GOT3 (cell line): ENCODE measurements around the gene FOXP1.
"Not testable (repeated sequence)": the region's sequence is repeated elsewhere in the genome, so short reads cannot be mapped to it uniquely, and the experiment has no call there.

Experiments
- DNase-seq: peaks from one replicate; lab custom pipeline; 2025; ENCODE audit warnings: mixed read lengths; lab: John Stamatoyannopoulos, UW

Gene FOXP1

DNA sequence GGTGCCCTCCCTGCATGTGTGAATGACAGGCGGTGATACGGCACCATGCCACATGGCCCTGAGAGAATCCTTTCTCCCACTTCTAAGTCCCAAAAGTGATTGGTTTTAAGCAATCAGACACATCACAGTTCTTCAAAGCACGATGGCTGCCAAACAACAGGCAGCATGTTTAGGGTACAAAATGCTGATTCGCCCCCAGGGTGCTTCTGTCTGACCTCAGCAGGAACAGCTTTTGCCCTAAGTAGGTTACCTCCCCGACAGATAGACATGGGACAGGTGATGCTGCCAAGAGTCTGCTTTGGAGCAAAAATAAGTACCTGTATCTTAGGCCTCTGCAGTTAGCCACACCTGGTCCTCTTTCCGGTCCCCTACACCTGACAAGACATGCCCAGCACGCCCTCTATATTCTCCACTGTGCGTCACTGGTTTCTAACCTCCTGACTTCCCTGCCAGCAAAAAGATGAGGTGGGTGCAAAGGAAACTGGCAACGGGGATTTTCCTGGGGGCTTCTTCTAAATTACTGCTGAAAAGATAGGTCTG, 549.8 kb downstream of the FOXP1 start:
- DNase-seq = no peak

DNA sequence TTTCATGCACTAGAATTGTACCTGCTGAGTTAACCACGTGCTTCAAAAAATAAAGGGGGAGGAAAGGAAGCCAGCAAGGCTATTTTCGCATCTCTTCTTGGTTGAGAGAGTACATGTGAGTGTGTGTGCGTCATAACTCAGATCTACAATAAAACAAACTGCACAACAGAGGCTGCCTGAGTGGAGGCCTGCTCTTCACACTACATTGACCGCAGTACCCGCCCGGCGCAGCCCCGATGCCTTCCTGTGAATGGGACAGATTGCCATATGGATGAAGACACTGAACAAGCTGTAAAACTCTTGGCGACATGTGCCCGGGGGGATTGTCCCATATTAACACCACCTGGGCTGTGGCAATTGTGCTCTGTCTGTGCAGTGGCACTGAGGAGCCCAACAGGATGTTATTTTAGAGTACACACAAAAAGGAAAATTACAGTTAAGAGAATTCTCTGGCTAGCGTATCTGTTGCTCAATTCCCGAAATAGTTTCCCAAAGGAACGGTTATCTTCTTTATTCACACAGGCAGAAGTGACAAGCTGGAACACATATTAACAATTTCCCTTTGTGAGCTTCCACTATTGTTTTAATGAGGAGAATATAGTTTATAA, 551.5 kb downstream of the FOXP1 start:
- no peak for DNase-seq

DNA sequence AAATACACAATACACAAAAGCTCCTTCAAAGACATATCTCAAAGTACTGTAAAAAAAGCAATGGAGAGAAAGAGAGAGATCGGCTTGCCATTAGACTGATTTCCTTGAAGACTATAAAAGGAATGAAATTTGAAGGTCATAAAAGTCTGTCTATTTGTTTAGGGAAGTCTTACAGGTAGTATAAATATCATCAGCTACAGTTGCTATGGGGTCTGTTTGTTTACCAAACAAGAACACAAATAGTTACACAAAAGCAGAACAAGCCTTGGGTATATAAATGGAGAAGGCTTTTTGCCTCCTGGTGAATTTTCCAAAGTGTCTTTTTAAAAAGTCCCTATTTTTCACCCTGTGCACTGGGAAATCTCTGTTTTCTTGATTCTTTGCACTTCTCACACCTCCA, 552.3 kb downstream of the FOXP1 start:
- DNase-seq = no peak

DNA sequence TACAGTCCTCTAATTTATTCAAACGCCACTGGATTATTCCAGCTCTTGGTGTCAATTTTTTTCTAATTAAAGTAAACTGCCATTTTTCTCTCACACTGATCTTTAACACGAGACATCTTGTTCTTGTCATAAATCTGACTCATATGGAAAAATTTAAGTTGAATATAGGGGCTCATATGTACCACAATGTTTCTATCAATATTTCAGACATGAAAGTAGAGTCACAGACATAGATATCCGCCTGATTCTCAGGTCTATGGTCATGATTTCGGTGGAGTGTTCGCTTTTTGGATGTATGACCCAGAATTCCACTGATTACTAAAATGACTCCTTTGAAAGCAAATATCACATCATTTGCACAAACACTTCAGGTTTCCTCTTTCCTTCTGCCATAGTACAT, 552.8 kb downstream of the FOXP1 start:
- no peak for DNase-seq

DNA sequence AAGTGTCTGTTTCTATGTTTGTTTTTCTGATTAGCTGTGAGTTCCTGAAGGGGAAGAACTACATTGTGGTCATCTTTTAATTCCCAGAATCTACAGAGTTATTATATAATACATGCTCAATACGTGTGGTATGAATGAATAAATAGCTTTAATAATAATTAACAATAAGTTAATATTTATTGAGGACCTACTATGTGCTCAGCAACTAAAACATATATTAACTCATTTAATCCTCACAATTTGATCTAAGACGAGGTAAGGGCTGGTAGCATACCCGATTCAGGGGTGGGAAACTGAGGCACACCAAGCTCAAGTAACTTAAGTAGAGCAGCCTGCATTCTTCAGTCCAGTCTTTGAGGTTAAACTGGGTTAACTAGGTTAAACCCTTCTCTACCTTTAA, 553.8 kb downstream of the FOXP1 start:
- DNase-seq = no peak

DNA sequence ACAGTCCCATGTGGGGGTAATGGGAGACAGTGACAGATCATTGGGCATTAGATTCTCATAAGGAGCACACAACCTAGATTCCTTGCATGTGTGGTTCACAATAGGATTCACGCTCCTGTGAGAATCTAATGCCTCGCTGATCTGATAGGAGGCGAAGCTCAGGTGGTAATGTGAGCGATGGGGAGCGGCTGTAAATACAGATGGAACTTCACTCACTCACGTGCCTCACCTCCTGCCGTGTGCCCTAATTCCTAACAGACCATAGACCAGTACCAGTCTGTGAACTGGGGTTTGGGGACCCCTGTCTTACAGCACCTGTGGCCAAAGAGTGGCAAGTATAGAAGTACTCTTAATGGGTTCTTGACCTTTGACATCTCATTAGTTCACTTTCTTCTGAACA, 554.7 kb downstream of the FOXP1 start:
- no peak for DNase-seq

DNA sequence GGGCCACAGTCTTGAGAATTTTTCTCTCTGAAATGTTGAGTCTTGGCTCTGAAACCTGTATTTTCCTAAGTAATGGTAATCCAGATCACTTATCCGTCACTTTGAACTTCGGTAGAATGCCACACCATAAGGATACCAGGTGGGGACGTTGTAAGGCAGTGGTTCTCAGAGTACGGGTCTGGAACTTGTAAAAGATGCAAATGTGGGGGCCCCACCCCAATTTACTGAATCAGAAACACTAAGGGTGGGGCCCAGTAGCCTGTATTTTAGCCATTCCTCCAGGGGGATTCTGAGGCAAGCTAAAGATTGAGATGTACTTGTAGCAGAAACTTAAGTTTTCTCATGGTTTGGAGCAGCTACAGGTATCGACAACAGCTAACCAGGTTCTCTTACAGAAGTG, 555.3 kb downstream of the FOXP1 start:
- no peak for DNase-seq

DNA sequence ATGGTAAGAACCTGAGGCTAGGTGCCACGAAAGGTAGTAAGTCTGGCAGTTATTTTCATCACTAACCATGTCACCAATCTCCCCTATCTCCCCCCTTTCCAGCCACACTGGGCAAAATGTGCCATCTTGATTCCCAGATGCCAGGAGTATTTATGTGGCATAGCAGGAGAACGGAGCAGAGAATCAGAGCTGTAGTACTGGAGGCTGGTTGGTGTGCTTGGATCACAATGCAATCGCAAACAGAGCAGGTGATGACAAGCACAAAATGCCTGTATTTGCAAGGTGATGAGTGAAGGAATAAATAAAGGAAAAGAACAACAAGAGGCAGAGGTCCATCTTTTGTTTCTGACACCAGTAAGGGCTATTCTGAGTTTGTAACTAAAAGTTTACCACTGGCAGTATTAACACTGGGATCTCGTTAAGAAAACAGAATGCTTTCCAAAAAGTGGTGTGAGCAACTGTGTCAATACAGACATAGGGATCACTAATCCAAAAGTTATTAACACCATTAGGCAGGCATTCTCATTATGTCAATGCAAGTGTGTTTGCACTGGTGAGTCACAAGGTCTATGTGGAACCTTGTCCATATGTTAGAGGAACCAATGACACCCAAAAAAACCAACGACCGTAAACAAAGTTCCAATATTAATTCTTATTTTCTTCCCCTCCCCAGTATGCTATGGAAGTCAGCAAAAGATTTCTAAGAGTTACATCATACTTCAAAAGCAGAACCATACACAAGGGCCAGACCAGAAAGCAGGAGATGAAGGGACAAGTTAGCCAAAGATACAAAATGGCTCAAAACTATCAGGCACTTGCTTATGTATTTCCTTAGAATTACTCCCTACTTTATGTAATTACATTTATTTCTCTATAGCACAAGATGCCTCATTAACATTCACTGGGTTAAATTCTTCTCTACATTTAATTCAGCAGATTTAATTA, 556.6 kb downstream of the FOXP1 start:
- no peak for DNase-seq

DNA sequence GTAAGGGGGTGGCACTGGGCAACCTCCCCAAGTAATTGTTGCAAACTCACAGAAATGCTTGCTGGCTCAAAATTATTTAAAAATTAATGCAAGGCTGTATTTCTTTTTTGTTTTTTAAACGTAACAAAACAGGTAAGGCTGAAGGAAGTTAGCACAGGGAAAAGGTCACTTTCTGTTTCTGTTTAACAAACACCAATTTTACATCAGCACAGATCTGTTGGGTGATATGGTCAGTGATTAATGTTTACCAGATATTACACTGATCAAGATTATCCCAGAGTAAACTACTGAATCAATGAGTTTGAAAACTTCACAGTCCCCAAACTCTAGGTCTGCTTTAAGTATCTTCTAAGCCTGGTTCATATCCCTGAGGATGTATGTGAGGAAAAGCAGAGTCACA, 558.0 kb downstream of the FOXP1 start:
- no peak for DNase-seq

DNA sequence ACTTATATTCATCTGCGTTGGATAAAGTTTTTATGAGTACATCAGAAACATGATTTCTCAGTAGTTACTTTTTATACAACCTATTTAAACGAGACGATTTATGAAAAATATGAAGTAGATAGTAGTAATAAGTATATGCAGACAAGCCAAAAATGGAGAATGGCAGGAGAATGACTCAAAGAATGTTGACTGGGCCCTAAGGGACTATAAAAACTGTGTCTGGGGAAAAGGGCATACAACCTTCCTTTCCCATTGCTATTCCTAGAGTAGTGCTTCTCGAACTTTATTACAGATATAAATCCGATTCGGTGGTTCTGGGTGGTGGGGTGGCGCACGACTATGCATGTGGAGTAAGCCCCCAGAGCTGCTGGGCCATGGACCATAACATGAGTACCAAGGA, 558.5 kb downstream of the FOXP1 start:
- no peak for DNase-seq

DNA sequence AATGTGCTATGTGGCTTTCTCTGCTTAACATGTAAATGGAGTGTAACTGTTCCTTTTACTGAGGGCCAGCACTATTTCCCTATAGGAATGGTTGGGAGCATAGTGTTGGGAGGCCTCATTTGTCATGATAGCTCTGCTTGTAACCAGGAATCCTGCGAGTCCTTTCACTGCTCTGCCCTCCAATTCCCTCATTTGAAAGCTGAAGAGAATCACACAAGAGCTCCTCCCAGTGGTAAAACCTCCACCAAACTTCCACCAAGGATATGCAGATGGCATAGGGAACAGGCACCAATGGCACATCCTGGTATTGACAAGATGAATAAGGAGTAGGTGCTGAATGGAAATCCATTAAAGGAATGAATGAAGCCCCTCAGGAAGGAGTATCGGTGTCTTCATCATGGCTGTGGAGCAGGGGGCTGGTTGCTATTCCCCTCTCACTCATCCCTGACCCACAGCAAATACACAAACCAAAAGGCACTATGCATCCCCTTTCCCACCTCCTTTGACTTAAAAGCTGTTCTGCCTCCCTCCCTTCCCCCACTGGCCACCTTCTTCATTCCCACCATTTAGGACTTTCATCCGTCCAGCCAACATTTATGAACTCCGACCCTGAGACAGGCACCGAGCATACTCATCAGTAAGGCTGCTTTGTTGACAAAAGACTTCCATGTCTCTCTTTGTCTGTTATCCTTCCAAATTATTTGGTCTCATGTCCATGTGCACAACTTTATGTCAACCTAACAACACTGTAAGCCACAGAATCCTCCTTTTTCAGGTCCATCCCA, 560.8 kb downstream of the FOXP1 start:
- no peak for DNase-seq

DNA sequence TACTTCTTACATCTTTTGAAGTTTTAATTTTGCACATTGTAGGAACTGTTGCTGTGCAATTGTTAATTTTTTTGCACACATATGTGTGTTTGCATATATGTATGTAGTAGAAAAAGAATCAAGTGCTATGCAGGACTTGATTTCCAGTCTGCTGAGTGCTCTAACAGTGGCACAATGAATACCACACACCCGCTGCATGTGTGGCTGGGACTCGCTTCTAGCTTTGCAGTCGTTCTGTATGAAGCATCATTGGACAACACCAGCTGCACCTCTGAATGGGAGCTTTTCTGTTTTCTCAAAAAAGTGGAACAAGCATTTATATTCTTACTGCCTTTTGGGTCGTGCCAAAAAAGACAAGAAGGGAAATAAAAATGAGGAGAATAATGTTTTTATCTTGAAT, 564.7 kb downstream of the FOXP1 start:
- no peak for DNase-seq

DNA sequence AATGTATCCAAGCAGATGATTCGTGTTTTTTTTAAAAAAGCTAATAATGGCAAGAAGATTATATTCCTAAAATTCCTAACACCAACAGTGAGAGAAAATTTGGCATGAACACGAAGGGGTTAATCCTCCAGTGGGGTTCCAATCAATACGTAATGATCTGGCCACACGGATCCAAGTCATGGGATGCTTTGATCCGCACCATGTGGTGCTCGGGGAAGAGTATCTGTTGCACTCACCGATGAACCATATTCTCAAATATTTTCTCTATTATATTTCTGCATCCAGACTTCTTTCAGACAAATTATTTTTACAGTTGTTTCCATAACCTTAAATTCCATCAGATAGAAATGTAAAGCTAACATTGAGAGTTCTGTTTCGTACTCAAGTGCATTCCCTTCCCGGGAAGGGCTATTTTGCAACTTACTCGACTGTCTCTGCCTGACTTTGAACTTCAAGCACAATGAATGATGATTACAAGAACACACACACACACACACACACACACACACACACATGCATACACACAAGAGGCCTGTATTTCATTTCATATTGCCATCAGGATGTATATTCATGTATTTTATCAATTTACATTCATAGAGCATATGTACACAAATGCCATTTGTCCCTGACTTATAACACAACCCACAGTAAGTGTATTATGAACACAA, 567.2 kb downstream of the FOXP1 start:
- no peak for DNase-seq

DNA sequence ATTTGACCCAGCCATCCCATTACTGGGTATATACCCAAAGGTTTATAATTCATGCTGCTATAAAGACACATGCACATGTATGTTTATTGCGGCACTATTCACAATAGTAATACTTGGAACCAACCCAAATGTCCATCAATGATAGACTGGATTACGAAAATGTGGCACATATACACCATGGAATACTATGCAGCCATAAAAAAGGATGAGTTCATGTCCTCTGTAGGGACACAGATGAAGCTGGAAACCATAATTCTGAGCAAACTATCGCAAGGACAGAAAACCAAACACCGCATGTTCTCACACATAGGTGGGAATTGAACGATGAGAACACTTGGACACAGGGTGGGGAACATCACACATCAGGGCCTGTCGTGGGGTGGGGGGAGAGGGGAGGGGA, 568.9 kb downstream of the FOXP1 start:
- not testable (repeated sequence) for DNase-seq

DNA sequence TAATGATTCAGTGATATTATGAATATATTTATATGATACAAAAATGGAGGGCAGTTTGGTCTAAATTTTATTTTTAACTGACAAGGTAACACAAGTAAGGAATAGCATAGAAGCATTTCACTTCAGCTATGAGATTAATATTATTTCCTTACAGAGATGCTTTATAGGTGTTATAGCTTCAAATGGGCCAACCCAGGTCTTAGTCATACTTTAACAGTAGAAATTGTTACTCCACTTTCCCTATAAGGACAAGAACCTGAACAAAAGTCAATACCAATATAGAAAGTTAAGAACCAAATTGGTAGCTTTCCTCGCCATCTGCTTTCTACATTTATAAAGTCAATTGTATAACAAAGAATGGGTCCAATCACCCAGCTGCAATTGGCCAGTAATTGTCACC, 570.6 kb downstream of the FOXP1 start:
- DNase-seq = no peak

DNA sequence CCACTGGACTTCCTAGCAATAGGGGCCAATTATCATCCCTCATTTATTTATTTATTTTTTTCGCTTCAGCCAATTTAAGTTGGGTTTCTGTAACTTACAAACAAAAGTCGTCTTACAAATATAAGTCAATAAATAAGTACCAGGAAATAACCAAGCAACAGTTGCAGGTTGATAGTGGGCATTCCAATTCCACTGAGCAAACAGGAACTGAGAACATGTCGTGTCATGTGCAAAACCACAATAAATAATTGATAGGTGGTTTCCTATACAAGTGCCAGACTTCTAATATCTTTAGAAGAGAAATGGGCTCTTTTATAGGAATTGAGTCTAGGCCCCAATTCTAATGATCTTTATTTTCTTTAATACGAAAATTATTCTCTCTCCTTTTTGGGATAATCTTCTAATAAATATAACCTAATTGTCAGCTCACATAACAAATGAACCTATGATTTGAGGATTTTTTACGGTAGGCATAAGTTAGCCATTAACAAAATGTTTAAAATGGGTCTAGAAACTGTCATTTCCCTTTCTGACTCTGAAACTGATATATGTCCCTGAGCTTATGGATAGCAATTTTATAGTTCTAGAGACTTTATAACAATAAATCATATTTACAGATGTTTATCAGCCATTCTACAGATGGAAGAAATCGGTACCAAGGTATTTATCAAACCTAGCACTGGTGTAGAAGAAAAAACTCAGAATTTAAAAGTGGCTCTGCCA, 571.8 kb downstream of the FOXP1 start:
- DNase-seq = no peak

DNA sequence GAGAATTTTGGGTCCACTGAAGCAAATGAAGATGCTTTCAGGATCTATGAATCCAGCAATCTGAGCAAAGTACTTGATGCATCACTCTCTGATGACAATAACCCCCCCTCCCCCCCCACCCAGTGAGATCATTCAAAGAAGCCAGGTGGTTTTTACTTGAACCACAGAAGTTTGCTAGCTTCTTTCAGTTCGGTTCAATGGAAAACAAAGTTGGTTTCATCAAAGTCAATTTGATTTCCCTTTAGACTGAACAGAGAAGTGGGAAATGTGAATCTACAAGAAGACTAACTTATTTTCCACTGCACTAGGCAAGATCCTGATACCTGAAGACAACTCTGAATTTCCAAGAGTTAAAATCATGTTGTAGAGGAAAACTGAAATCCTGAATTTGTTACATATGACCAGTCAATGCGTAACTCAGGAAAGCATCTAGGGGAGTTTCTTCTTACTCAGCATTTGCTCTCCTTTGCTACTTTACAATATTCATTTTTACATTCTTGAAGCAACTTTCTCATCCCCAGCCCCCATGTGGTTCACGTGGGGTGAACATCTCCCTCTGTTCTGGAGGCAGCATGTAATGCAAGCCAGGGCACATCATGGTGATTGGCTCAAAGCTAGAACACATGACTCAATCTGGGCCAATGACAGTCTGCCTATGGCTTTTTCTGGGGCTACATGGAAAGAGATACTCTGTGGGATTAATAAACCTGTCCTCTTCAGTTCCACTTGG, 572.6 kb downstream of the FOXP1 start:
- no peak for DNase-seq

DNA sequence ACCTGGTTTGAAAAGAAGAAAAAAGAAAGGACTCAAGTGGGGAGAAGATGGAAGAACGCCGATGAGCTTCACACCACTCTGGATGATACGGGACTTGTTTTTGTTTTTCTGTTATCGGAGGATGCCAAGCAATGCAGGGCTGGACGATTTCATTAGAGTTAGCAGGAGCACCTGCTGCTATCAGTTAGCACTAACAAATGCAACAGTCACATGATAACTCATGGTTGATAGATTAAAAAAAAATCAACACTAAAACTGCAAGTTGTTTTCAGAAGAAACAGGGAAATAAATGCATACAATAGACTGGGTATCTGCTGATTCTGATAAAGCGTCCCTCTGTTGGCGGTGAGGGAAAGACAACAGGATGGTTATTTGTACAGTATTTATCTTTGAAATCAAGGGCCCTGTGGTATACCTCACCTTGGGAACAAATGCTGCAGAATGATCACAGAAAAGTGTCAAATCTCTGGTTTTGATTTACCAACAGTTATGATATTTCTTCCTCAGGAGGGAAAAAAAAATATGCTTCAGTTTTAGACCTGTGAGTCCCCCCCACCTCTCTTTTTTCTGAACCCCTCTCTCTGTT, 575.1 kb downstream of the FOXP1 start:
- no peak for DNase-seq

DNA sequence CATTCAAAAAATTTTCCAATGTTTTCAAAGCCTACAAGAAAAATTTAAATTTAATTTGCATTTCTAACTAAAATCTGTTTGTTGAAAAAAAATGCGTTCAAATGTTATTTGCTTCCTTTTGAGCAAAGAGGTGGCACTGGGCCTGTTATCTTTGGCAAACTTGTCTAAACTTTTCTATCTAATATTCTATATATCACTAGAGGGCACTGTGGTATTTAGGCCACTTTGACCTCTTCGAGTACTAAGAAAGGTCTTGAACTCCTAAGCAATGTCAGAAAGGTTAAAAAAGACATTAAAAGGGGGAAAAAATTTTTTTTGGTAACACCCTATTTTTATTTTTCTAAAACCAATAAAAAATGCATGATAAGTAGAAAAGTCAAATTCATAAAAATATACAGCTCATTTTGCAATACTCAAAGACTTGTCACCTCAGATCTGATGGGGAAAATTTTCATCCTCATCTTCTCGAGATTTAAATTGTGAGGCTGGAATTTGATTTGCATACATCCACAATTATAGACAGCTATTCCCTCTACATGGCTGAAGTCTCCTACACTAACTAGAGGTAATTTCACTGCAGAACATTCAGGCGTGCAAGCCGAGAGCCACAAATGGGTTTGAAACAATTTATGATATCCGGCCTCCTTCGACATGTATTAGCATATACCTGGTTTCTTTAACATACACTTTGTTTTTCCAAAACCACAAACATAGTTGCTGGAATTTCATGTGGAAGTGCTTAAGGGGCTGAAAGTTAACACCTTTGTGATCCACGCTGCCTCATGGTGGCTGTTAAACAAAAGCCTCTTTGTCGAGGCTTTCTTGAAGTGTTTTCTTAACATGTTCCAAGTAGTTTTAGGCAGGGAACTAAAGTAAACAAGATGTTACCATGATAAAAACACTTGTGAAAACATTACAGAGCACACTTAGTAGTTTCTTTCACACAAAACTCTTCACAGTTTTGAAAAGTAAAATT, 576.4 kb downstream of the FOXP1 start:
- DNase-seq = no peak
